Liver (tissue), 3 donors: Measurements from ENCODE around the gene C1R.

Source experiments
- CTCF ChIP-seq: fragments of 150-350 bp; IDR thresholded peaks from 2 replicates; pipeline ENCODE4 v1.5.1; 2017; ENCODE audit warnings: improper control_type of control experiment, low read depth, low read length; ENCODE audit not compliant: missing input control
- GABPA ChIP-seq, 2 donors: IDR thresholded peaks in 1 of 2; conservative IDR thresholded peaks in 1 of 2; 2 replicates each; pipeline ENCODE4 v1.6.1; 2016; ENCODE audit warnings: antibody characterized with exemption in 2 of 2, mild to moderate bottlenecking in 1 of 2, moderate library complexity in 1 of 2
- HNF4A ChIP-seq, 2 donors: conservative IDR thresholded peaks; 2 replicates each; pipeline ENCODE4 v1.6.1; 2016; ENCODE audit warnings: antibody characterized with exemption in 2 of 2, mild to moderate bottlenecking in 2 of 2
- MAX ChIP-seq: IDR thresholded peaks from 2 replicates; pipeline ENCODE4 v1.6.1; 2016; ENCODE audit warnings: antibody characterized with exemption
- RAD21 ChIP-seq, 2 donors: IDR thresholded peaks; 2 replicates each; pipeline ENCODE4 v1.6.1; 2016; ENCODE audit warnings: antibody characterized with exemption in 2 of 2, mild to moderate bottlenecking in 2 of 2
- SP1 ChIP-seq: IDR thresholded peaks from 2 replicates; pipeline ENCODE4 v1.6.1; 2018; ENCODE audit warnings: antibody characterized with exemption, mild to moderate bottlenecking
- TAF1 ChIP-seq: conservative IDR thresholded peaks from 2 replicates; pipeline ENCODE4 v1.6.1; 2016; ENCODE audit warnings: antibody characterized with exemption, mild to moderate bottlenecking
- YY1 ChIP-seq: IDR thresholded peaks from 2 replicates; pipeline ENCODE4 v1.6.1; 2016; ENCODE audit warnings: antibody characterized with exemption, mild to moderate bottlenecking
- TF ChIP-seq, protein P1 (sequence below): IDR thresholded peaks from 2 replicates; pipeline ENCODE4 v1.6.1; 2016; ENCODE audit warnings: antibody characterized with exemption, mild to moderate bottlenecking
- donor health status: healthy.
- donor health status: healthy.

DNA sequence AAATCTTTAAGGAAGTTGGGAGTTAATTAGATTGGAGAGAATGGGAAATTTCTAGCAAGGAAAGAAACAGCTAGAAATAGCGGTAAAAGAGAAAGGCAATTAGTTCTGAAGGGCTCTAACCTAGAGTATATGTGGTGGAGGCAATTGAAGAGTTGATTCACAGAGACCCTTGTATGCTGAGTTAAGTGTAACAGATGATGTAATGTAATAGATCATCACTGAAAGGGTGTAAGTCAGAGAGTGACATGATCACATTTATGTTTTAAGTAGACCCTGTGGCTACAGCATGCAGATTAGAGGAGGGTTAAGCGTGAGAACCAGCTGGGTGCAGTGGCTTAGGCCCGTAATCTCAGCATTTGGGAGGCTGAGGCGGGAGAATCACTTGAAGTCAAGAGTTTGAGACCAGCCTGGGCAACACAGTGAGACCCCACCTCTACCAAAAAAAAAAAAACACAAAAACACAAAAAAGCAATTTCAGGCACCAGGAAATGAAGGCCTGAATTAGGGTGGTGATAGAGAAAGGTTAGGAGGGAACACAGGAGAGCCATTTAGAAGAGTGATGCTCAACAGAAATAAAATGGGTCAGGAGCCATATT is 33.5 kb upstream of the C1R start:
- no peak for TF ChIP-seq CTCF
- no peak for TF ChIP-seq GABPA (IDR thresholded peaks at IDR 0.05 in 1 of 2, conservative IDR thresholded peaks at IDR 0.05 in 1 of 2)
- no peak for TF ChIP-seq TAF1
- TF ChIP-seq RAD21 (IDR thresholded peaks at IDR 0.05) = no peak
- TF ChIP-seq, protein P1, sequence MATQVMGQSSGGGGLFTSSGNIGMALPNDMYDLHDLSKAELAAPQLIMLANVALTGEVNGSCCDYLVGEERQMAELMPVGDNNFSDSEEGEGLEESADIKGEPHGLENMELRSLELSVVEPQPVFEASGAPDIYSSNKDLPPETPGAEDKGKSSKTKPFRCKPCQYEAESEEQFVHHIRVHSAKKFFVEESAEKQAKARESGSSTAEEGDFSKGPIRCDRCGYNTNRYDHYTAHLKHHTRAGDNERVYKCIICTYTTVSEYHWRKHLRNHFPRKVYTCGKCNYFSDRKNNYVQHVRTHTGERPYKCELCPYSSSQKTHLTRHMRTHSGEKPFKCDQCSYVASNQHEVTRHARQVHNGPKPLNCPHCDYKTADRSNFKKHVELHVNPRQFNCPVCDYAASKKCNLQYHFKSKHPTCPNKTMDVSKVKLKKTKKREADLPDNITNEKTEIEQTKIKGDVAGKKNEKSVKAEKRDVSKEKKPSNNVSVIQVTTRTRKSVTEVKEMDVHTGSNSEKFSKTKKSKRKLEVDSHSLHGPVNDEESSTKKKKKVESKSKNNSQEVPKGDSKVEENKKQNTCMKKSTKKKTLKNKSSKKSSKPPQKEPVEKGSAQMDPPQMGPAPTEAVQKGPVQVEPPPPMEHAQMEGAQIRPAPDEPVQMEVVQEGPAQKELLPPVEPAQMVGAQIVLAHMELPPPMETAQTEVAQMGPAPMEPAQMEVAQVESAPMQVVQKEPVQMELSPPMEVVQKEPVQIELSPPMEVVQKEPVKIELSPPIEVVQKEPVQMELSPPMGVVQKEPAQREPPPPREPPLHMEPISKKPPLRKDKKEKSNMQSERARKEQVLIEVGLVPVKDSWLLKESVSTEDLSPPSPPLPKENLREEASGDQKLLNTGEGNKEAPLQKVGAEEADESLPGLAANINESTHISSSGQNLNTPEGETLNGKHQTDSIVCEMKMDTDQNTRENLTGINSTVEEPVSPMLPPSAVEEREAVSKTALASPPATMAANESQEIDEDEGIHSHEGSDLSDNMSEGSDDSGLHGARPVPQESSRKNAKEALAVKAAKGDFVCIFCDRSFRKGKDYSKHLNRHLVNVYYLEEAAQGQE = no peak
- no peak for TF ChIP-seq SP1
- no peak for TF ChIP-seq YY1
- no peak for TF ChIP-seq MAX
- TF ChIP-seq HNF4A (conservative IDR thresholded peaks at IDR 0.05) = no peak
